NCI-H1092 treated with DMSO at 0.1 percent for 48 hours (cell line): Measurements from ENCODE around the gene DALRD3.

Experiments
- DNase-seq: peaks from one replicate; lab custom pipeline; 2025; lab: John Stamatoyannopoulos, UW

Gene DALRD3, protein sequence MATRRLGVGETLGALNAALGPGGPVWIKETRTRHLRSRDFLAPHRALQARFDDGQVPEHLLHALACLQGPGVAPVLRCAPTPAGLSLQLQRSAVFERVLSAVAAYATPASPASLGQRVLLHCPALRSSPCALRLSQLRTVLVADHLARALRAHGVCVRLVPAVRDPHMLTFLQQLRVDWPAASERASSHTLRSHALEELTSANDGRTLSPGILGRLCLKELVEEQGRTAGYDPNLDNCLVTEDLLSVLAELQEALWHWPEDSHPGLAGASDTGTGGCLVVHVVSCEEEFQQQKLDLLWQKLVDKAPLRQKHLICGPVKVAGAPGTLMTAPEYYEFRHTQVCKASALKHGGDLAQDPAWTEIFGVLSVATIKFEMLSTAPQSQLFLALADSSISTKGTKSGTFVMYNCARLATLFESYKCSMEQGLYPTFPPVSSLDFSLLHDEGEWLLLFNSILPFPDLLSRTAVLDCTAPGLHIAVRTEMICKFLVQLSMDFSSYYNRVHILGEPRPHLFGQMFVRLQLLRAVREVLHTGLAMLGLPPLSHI

DNA sequence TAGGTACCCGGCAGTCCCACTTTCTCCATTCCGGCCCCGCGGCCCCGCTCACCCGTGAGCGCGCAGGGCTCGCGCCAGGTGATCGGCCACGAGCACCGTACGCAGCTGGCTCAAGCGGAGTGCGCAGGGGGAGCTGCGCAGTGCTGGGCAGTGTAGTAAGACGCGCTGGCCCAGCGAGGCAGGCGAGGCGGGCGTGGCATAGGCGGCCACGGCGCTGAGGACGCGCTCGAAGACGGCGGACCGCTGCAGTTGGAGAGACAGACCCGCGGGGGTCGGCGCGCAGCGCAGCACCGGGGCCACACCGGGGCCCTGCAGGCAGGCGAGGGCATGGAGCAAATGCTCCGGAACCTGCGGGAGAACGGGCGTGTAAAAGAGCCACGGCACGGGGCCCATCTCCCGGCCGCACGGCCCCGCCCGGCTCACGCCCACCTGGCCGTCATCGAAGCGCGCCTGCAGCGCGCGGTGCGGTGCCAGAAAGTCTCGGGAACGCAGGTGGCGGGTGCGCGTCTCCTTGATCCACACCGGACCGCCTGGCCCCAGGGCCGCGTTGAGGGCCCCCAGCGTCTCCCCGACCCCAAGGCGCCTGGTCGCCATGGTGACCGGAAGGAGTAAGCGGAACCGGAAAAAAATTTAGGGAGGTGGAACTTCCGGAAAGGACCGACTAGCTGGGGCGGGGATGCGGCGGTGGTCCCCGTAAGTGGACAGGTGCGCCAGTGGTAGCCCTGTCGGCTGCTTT is at the start of gene DALRD3:
TSS of gene DALRD3 (minus strand) at position 610 of the 736 bp plus-strand sequence. CDS start at position 594, 16 bp downstream.
- DNase-seq = peak; percentile 70

- DNase-seq = no peak
These were observed 39.6 kb upstream of the DALRD3 start for GRCh38 chr3:49058011-49058410.

- DNase-seq = no peak
These were observed 38.9 kb upstream of the DALRD3 start for GRCh38 chr3:49057268-49057667.

DNA sequence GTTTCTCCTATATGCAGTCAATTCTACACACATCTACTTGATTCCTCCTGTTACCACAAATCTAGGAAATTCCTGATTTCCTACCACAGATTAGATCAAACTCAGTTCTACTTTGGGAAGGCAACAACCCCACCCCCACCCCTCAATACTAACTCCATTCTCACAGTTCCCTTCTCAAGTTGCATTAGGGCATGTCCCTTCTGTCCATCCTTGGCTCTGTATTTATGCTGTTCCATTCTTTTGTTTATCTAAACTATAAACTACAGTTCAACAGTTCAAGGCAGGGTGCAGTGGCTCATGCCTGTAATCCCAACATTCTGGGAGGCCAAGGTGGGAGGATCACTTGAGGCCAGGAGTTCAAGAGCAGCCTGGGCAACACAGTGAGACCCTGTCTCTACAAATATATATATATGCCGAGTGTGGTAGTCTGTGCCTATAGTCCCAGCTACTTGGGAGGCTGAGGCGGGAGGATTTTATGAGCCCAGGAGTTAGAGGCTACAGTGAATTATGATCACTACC is 36.0 kb upstream of the DALRD3 start:
- no peak for DNase-seq

DNA sequence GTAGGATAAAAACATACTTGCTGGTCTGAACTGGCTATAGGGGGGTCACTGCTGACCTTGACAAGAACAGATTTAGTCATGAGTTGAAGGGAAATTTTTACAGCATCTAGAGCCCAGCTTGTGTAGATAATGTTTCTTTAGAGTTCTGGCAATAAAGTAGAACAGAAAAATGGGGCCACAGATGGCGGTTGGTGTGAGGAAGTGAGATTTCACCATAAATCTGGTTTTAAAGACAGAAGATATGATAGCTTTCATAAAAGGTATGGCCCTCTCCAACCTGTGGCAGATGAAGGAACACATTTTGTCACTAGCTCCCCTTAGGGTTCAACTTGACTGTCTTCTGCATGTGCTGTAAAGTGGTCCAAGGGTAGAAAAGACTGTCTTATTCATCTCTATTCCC is 35.2 kb upstream of the DALRD3 start:
- no peak for DNase-seq

DNA sequence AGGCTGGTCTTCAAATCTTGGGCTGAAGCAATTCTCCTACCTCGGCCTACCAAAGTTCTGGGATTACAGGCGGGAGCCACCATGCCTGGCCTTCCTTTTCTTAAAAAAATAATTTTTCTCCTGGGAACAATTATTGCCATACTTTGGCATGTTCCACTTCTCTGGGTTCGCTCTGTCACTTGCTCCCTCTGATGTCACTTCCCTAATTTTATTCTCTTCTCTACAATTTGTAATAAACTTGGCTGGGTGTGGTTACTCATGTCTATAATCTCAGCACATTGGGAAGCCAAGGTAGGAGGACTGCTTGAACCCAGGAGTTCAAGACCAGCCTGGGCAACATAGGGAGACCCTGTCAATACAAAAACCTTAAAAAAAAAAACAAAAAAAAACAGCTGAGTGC is 16.9 kb upstream of the DALRD3 start:
- no peak for DNase-seq

DNA sequence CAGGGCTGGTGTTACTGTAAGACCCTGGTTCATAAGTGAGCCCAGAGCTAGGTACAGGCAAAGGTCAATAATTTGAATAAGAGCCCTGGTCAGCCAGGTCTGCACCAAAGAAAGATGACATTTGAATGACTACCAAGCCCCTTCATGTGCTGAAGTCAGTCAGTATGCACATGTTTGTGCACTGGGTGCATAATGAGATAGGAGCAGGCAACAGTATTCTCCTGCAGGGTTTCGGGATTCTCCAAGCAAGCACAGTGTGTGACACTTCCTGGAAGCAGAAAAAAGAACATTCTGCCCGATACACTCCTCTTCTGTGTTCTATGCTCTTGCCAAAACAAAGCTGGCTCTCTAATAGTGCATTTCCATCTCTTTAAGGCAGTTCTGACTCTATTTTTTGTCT is 16.3 kb upstream of the DALRD3 start:
- no peak for DNase-seq

GRCh38 chr3:49032646-49033304 is 14.4 kb upstream of the DALRD3 start:
- no peak for DNase-seq

GRCh38 chr3:49030321-49030720 is 11.9 kb upstream of the DALRD3 start:
- DNase-seq = no peak

- no peak for DNase-seq
These were observed 11.1 kb upstream of the DALRD3 start for GRCh38 chr3:49029563-49029884.

DNA sequence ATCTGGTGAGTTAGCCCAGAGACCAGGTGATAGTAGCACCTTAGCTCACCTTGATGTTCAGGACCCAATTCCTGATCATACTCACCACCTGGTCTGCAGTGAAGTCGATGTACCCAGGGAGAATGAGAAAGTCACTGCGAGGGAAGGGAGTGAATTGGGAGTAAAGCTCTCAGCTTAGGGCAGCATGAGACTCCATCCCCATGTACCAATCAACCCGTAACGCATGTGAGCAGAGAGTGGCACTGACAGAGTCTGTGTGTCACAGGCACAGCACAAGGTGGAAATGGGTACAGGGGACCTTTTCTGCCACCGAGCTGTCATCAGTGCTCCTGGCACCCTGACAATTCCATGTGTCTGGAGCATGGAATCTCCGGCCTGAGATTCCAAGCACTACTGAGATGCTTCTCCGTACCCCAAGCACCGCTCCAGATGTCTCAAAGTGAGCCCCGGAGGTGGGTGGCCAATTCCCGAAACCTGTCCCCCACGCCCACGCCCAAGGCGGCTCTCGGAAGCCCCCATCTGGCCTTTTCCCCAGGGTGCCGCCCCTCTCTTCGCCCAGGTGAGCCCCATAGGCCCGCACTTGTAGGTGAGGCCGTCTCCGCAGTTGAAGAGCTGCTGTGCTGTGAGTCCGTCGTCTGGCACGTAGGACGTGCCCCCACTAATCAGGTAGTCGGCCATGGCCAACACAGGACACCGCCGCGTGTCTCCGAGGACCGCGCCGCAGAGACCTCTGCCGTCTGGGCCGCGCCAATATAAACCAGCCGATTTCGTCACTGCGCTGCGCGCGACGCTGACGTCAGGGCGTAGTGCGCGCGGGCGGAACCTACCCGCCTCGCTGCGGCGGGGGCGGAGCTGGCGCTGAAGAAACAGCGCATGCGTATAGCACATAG is 10.5 kb upstream of the DALRD3 start, which contains the start of gene IMPDH2:
TSS of gene IMPDH2 (minus strand) at position 726 of the 890 bp plus-strand sequence. CDS start at position 678, 48 bp downstream.
- DNase-seq = peak; percentile 88

DNA sequence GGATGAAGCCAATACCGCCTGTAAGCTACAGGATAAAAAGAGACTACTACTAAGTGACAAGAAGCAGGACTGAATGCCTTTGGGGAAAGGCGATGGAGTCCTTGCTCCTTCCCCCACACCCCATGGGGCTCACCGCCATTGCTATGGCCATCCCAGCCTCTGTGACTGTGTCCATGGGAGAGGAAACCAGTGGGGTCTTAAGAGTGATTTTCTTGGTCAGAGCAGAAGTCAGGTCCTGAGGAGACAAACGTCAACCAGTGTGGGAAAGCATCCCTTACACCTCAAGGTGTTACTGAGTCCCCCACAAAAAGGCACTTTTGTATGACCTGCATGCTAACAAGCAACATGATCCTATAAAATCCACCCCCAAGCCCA is 9.9 kb upstream of the DALRD3 start:
- DNase-seq = no peak

DNA sequence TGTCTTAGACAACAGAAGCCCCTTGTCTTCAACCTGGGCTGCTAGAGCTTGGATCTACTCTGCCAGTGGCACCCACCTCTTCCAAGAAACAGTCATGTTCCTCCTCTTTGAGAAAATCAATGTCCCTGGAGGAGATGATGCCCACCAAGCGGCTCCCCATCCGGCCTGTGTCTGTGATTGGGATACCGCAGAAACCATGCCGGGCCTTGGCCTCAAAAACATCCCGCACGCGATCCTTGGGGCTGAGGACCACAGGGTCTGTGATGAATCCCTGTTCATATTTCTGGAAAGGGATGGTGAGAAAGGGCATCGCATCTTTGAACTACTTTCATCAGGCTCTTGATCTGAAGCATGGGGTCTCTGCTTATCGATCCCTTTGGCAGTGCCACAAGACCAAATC is 9.3 kb upstream of the DALRD3 start:
- DNase-seq = no peak

DNA sequence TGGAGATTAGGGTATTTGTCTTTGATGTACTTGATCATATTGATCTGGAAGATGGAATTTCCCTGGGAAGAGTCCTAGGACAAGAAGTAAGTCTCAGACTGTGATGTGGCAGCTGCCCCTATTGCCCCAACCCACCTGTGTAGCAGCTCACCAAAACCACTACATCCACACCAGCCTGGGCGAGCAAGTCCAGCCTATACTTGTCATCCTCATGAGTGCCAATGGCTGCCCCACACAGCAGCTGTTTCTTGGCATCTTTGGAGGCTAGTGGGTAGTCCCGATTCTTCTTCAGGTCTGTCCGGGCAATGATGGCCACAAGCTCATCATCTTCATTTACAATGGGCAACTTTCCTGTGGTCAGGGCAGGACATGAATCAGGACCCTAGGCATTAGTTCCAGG is 8.2 kb upstream of the DALRD3 start:
- DNase-seq = no peak

- DNase-seq = no peak
These were observed 7.6 kb upstream of the DALRD3 start for GRCh38 chr3:49025793-49026520.

GRCh38 chr3:49025005-49025792 is 6.8 kb upstream of the DALRD3 start:
- no peak for DNase-seq

DNA sequence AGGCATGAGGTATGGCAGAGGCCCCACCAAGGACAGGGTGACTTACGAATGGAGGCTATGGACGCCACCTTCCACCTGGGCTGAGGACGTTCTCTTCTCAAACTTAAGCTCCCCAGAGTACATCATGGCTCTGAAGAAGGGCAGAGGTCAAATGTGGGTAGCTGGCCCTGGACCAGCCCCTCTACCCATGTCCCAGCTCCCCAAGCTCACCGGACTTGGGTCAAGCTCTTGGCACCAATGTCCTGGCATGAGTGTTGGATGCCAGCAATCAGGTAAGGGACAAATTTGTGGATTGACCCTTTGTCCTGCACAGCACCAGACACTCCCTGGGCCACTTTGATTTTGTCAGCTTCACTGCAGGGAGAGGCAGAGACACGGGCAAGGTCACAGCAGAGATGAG is 6.1 kb upstream of the DALRD3 start:
- DNase-seq = no peak

DNA sequence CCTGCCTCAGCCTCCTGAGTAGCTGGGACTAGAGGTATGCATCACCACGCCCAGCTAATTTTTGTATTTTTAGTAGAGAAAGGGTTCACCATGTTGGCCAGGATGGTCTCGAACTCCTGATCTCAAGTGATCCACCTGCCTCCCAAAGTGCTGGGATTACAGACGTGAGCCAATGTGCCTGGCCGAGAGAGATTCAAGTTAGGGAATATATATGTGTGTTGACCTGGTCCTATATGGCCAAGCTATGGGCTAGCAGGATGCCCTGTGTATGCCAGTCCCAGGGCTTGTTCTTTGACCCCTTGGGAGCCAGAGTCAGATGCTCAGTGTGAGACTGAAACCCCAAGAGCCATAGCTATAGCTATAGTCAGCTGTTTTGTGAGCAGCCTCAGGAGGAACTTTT is 5.4 kb upstream of the DALRD3 start:
- no peak for DNase-seq

DNA sequence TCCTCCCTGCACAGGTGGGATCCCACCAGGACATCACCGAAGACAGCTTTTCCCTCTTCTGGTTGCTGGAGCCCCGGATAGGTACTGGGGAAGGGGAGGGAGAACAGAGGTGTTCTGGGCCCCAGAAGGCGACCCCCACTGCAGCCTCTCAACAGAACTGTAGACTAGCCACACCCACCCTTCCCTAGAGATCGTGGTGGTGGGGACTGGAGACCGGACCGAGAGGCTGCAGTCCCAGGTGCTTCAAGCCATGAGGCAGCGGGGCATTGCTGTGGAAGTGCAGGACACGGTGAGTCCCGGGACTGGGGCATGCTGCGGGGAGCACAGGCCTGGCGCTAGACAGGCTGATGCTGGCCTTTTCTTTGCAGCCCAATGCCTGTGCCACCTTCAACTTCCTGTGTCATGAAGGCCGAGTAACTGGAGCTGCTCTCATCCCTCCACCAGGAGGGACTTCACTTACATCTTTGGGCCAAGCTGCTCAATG is 4.3 kb upstream of the DALRD3 start:
- DNase-seq = no peak
